HG03565 (cell line): ENCODE data around the gene MTM1.

Source experiments
- ATAC-seq: cut with Tn5 transposase; IDR thresholded peaks from one replicate; pipeline ENCODE4 v1.9.1; 2021; ENCODE audit warnings: mild to moderate bottlenecking, moderate library complexity; ENCODE audit not compliant: unreplicated experiment

The MTM1 gene

GRCh38 chrX:150701377-150701776 is 133.0 kb downstream of the MTM1 start:
- no peak for ATAC-seq

- no peak for ATAC-seq
Measured at GRCh38 chrX:150702966-150703694, 134.7 kb downstream of the MTM1 start.

DNA sequence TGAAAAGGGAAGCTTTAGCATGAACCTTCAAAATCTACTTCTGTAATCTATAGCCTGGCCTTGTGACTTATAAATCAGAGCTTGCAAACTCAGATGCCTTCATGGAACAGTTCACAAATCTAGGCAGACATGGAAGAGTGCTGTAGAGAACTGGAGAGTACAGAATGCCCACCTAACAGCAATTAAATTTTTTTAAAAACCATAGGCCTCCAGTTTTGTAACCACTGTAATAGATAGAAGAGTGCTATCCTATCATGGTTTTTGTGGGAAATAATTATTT is 135.2 kb downstream of the MTM1 start:
- ATAC-seq = no peak

DNA sequence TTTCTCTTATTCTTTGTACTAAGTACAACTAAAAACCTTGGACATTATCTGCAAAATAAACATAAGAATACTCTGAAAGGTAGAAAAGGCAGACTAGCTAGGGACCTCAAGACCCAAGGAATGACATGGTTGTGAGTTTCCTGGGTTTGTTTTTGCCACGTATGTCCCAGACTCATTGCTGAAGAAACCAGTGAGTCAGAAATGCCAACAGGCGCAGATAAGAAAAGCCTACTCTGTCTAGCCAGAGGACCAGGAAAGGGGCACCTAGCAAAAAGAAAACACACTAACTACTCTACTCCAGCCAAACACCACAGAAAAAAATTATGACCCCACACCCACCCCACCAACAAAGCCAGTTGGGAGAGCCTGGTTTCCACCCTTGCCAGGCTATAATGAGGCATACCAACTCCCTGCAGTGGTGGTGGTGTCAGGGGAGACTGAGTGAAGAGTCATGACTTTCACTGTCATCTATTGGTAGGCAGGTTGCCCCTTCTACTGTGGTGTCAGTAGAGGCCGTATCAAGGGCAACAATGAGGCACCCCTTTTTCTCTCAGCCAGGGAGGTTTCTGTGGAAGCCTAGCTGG is 135.7 kb downstream of the MTM1 start:
- ATAC-seq = no peak

GRCh38 chrX:150712619-150713018 is 144.2 kb downstream of the MTM1 start:
- no peak for ATAC-seq

DNA sequence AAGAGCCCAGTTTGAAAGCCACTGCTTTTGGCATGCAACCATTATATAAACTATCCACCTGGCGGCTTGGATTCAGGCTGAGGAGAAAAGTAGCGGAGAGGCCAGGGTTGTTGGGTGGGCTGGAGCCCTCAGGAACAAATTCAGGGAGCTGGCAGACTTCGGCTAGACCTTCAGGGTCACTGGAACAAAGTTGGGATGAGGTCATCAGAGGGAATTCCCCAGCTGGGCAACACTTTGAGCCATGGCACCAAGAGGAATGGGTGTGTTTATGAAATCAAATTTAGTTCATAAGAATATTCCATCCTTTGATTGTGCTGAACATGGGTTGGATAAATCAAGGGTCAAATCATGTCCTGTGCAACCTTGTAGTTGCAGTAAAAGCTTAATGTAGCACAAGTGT is 146.8 kb downstream of the MTM1 start:
- ATAC-seq = no peak

- ATAC-seq = no peak
Measured at GRCh38 chrX:150719621-150720020, 151.2 kb downstream of the MTM1 start.
